GM23338 (cell line): Measurements from ENCODE around the gene SASH1. TPM values are rescaled to one million over a fixed set of nuclear protein-coding genes. Genes with fewer than 3 reads are reported as not detected.

Experiments used
- ATAC-seq: fragments of 200-7000 bp; cut with Tn5 transposase; 3 replicates; pipeline ENCODE4 v1.9.1; 2020
- DNase-seq: peaks from one replicate; pipeline ENCODE4 v3.0.0-alpha.2; 2015; ENCODE audit warnings: low spot score
- H2AFZ ChIP-seq: fragments of 200-600 bp; sonication (generic); 2 replicates; pipeline ENCODE4 v1.8.0; 2016; ENCODE audit warnings: antibody characterized with exemption, mild to moderate bottlenecking, moderate library complexity
- H3F3A ChIP-seq: fragments of 200-600 bp; sonication (generic); replicated peaks from 2 replicates; pipeline ENCODE4 v1.8.0; 2017; ENCODE audit warnings: antibody characterized with exemption, mixed run types, low read depth
- H3K27ac ChIP-seq: fragments of 200-600 bp; sonication (generic); 2 replicates; pipeline ENCODE4 v1.6.1; 2016; ENCODE audit warnings: low read depth
- H3K27me3 ChIP-seq: fragments of 200-600 bp; sonication (generic); 2 replicates; pipeline ENCODE4 v1.8.0; 2016; ENCODE audit warnings: mild to moderate bottlenecking, mixed run types, moderate library complexity; ENCODE audit not compliant: insufficient read depth
- H3K36me3 ChIP-seq: fragments of 200-600 bp; sonication (generic); 2 replicates; pipeline ENCODE4 v1.8.0; 2016; ENCODE audit warnings: mild to moderate bottlenecking; ENCODE audit not compliant: insufficient read depth
- H3K4me1 ChIP-seq: fragments of 200-600 bp; sonication (generic); 2 replicates; pipeline ENCODE4 v1.8.0; 2016; ENCODE audit warnings: mild to moderate bottlenecking, moderate library complexity; ENCODE audit not compliant: insufficient read depth
- H3K4me2 ChIP-seq: fragments of 200-600 bp; sonication (generic); 2 replicates; pipeline ENCODE4 v1.7.1; 2017; ENCODE audit warnings: mixed run types
- H3K4me3 ChIP-seq: fragments of 200-600 bp; sonication (generic); 2 replicates; pipeline ENCODE4 v1.6.1; 2016; ENCODE audit warnings: mixed run types
- H3K79me2 ChIP-seq: fragments of 200-600 bp; sonication (generic); replicated peaks from 2 replicates; pipeline ENCODE4 v1.8.0; 2017; ENCODE audit warnings: mild to moderate bottlenecking; ENCODE audit not compliant: insufficient read depth
- H3K9me2 ChIP-seq: fragments of 200-600 bp; sonication (generic); 2 replicates; pipeline ENCODE4 v1.8.0; 2017; ENCODE audit not compliant: insufficient read depth
- H4K20me1 ChIP-seq: fragments of 200-600 bp; sonication (generic); replicated peaks from 2 replicates; pipeline ENCODE4 v1.8.0; 2017; ENCODE audit warnings: mild to moderate bottlenecking; ENCODE audit not compliant: insufficient read depth
- H3K27ac Mint-ChIP-seq: 2 replicates; pipeline ENCODE4 v1.8.0; 2020; ENCODE audit warnings: inconsistent platforms, mild to moderate bottlenecking, moderate library complexity, mixed read lengths
- H3K27me3 Mint-ChIP-seq: 3 replicates; pipeline ENCODE4 v1.8.0; 2022; ENCODE audit warnings: low read depth, mild to moderate bottlenecking, moderate library complexity, mixed read lengths, inconsistent platforms; ENCODE audit not compliant: insufficient read depth, poor library complexity
- H3K36me3 Mint-ChIP-seq: 3 replicates; pipeline ENCODE4 v1.8.0; 2021; ENCODE audit warnings: low read depth, mild to moderate bottlenecking, inconsistent platforms, moderate library complexity, mixed read lengths
- H3K4me1 Mint-ChIP-seq: 3 replicates; pipeline ENCODE4 v1.8.0; 2020; ENCODE audit warnings: mild to moderate bottlenecking, inconsistent platforms, mixed read lengths
- H3K4me3 Mint-ChIP-seq: 3 replicates; pipeline ENCODE4 v1.8.0; 2021; ENCODE audit warnings: moderate library complexity, mild to moderate bottlenecking, inconsistent platforms, mixed read lengths
- H3K9me3 Mint-ChIP-seq: 3 replicates; pipeline ENCODE4 v1.8.0; 2020; ENCODE audit warnings: moderate library complexity, mild to moderate bottlenecking, inconsistent platforms, mixed read lengths
- CREB1 ChIP-seq: fragments of 250-450 bp; sonication (Bioruptor Pico); IDR thresholded peaks from 2 replicates; pipeline ENCODE4 v1.5.0; 2020; ENCODE audit warnings: low read depth, mild to moderate bottlenecking, moderate library complexity
- CTCF ChIP-seq, 2 experiments: fragments of 200-600 bp in 1 of 2; sonication (generic) in 1 of 2; conservative IDR thresholded peaks; 2 replicates each; pipeline versions ENCODE4 v1.5.1 to v1.6.1; 2016 to 2017; ENCODE audit warnings: antibody characterized with exemption in 2 of 2, low read depth in 2 of 2, mild to moderate bottlenecking in 2 of 2, moderate library complexity in 1 of 2
- ETS1 ChIP-seq: IDR thresholded peaks from 2 replicates; pipeline ENCODE4 v1.6.1; 2016; ENCODE audit warnings: antibody characterized with exemption
- EZH2phosphoT487 ChIP-seq: fragments of 200-600 bp; sonication (generic); IDR thresholded peaks from one replicate; pipeline ENCODE4 v1.8.1; 2018; ENCODE audit warnings: antibody characterized with exemption; ENCODE audit not compliant: unreplicated experiment
- JUNB ChIP-seq: IDR thresholded peaks from one replicate; pipeline ENCODE4 v1.6.1; 2016; ENCODE audit warnings: antibody characterized with exemption; ENCODE audit not compliant: unreplicated experiment
- NANOG ChIP-seq: IDR thresholded peaks from 2 replicates; pipeline ENCODE4 v1.6.1; 2016; ENCODE audit warnings: antibody characterized with exemption, borderline replicate concordance
- POLR2AphosphoS5 ChIP-seq: IDR thresholded peaks from 2 replicates; pipeline ENCODE4 v1.6.1; 2016; ENCODE audit warnings: antibody characterized with exemption, low read depth
- STAT1 ChIP-seq: IDR thresholded peaks from one replicate; pipeline ENCODE4 v1.6.1; 2016; ENCODE audit warnings: antibody characterized with exemption; ENCODE audit not compliant: unreplicated experiment
- ZNF114 ChIP-seq: fragments of 250-450 bp; sonication (Bioruptor Pico); IDR thresholded peaks from 2 replicates; pipeline ENCODE4 v1.5.0; 2020; ENCODE audit warnings: mild to moderate bottlenecking, moderate library complexity
- ZNF331 ChIP-seq: fragments of 250-450 bp; sonication (Bioruptor Pico); IDR thresholded peaks from 2 replicates; pipeline ENCODE4 v1.5.0; 2020; ENCODE audit warnings: low read depth, mild to moderate bottlenecking, moderate library complexity
- ZNF462 ChIP-seq: fragments of 250-450 bp; sonication (Bioruptor Pico); IDR thresholded peaks from 2 replicates; pipeline ENCODE4 v1.5.0; 2020; ENCODE audit warnings: mild to moderate bottlenecking, moderate library complexity
- polyA plus RNA-seq: library from polyadenylated mRNA; unstranded; fragments of >200 nt; fragmentation: Nextera tagmentation; extraction: Ambion mirVana; gene quantifications from 2 replicates; pipeline ENCODE4 v1.2.1, GENCODE V29; 2016
- total RNA-seq: library from RNA; depleted of rRNA; stranded (reverse); fragments of >200 nt; shearing (Covaris generic); gene quantifications from 2 replicates; pipeline ENCODE4 v1.2.3, GENCODE V29; 2014

The SASH1 gene
- total and polyA plus RNA-seq, 2 experiments from 2014 or later: 8.2 to 30.2 TPM

- Mint-ChIP-seq H3K27me3 (peaks cover 9% of the 10 kb centered on the region), H3K36me3 (no peaks in the 10 kb centered on the region), H3K4me3 (no peak overlapping the region), H3K27ac (no peak overlapping the region), H3K4me1 (peaks cover 35% of the 10 kb centered on the region), H3K9me3 (no peaks in the 10 kb centered on the region)
- no peaks in the 10 kb centered on the region for H4K20me1 ChIP-seq
- TF ChIP-seq NANOG (no peak), ETS1 (no peak), ZNF114 (CRISPR knock-in tag) (no peak), JUNB (no peak), CREB1 (CRISPR knock-in tag) (no peak), POLR2AphosphoS5 (no peak), ZNF331 (CRISPR knock-in tag) (no peak), CTCF (conservative IDR thresholded peaks at IDR 0.05; ENCODE audit: low read depth in 2 of 2) (no peak), EZH2phosphoT487 (no peak), STAT1 (no peak)
- H3K79me2 ChIP-seq: peaks cover 27% of the 10 kb centered on the region
- H3K36me3 ChIP-seq: no peaks in the 10 kb centered on the region
- H3K4me1 ChIP-seq: peaks cover 33% of the 10 kb centered on the region
- ATAC-seq (no peak), DNase-seq (no peak)
- H3K27ac ChIP-seq: no peak overlapping the region
- peaks cover 11% of the 10 kb centered on the region; the same call in 1 of the 2 replicates for H3K27me3 ChIP-seq
- H2AFZ ChIP-seq: no peak overlapping the region
- H3K9me2 ChIP-seq: no peaks in the 10 kb centered on the region
- H3K4me2 ChIP-seq: no peak overlapping the region
- H3K4me3 ChIP-seq: no peak overlapping the region
- peaks cover 12% of the 10 kb centered on the region; the same call in 1 of the 2 replicates for H3F3A ChIP-seq
These were observed 1.9 kb upstream of the SASH1 start for GRCh38 chr6:148340586-148341297.

- H3K27ac ChIP-seq: peak overlapping the region; percentile 98
- H3F3A ChIP-seq: peaks cover 12% of the 10 kb centered on the region; the same call in 1 of the 2 replicates
- ATAC-seq (no peak), DNase-seq (no peak)
- Mint-ChIP-seq H3K27me3 (peaks cover 10% of the 10 kb centered on the region), H3K4me3 (peak overlapping the region; percentile 90), H3K9me3 (no peaks in the 10 kb centered on the region), H3K36me3 (no peaks in the 10 kb centered on the region), H3K27ac (peak overlapping the region; percentile 100), H3K4me1 (peaks cover 44% of the 10 kb centered on the region)
- H3K4me2 ChIP-seq: peak overlapping the region; percentile 78
- H3K4me1 ChIP-seq: peaks cover 44% of the 10 kb centered on the region
- no peaks in the 10 kb centered on the region for H3K36me3 ChIP-seq
- peaks cover 11% of the 10 kb centered on the region; the same call in 1 of the 2 replicates for H3K27me3 ChIP-seq
- no peak overlapping the region for H2AFZ ChIP-seq
- H3K9me2 ChIP-seq: no peaks in the 10 kb centered on the region
- H3K79me2 ChIP-seq: peaks cover 34% of the 10 kb centered on the region
- H4K20me1 ChIP-seq: no peaks in the 10 kb centered on the region
- H3K4me3 ChIP-seq: peak overlapping the region; percentile 84
- no peak for TF ChIP-seq JUNB
- no peak for TF ChIP-seq ZNF462
- TF ChIP-seq NANOG: no peak
- no peak for TF ChIP-seq ETS1
These were observed 613 bp upstream of the SASH1 start for GRCh38 chr6:148342100-148342349.
